Panc1 (cell line): ENCODE data around the gene SPATA31C1. TPM values are rescaled to one million over a fixed set of nuclear protein-coding genes. Genes with fewer than 3 reads are reported as not detected.

Experiments used
- ATAC-seq: fragments of 200-7000 bp; cut with Tn5 transposase; 2 replicates; pipeline ENCODE4 v1.9.1; 2020; ENCODE audit warnings: mild to moderate bottlenecking, moderate library complexity
- BruUV-seq: library from RNA; stranded (reverse); fragments of 400-500 nt; replicated peaks from 2 replicates; lab custom pipeline; 2021; lab: Mats Ljungman, UMichigan
- CTCF ChIA-PET: fragments of 300-600 bp; sonication (Branson Sonifier 250); formaldehyde crosslinking; loops from one replicate; lab custom pipeline; 2022; ENCODE audit warnings: antibody characterized with exemption; lab: Charles Lee
- POLR2A ChIA-PET: fragments of 300-600 bp; sonication (Branson Sonifier 250); formaldehyde crosslinking; loops from one replicate; lab custom pipeline; 2022; ENCODE audit warnings: antibody characterized with exemption; lab: Charles Lee
- DNase-seq: peaks from one replicate; pipeline ENCODE4 v3.0.0-alpha.2; 2010; ENCODE audit warnings: low read depth, low spot score
- H3K27ac ChIP-seq: 2 replicates; pipeline ENCODE4 v1.5.1; 2011; ENCODE audit warnings: mild to moderate bottlenecking, low read length, inconsistent platforms
- H3K27me3 ChIP-seq: fragments of 200-500 bp; sonication (Bioruptor generic); 2 replicates; pipeline ENCODE4 v1.6.0; 2014; ENCODE audit warnings: low read length, inconsistent platforms; ENCODE audit not compliant: control insufficient read depth, insufficient read depth
- H3K36me3 ChIP-seq: fragments of 200-500 bp; sonication (Bioruptor generic); 2 replicates; pipeline ENCODE4 v1.5.1; 2014; ENCODE audit warnings: inconsistent platforms, mild to moderate bottlenecking, low read length, moderate library complexity; ENCODE audit not compliant: control insufficient read depth, insufficient read depth
- H3K4me1 ChIP-seq: 2 replicates; pipeline ENCODE4 v1.5.1; 2011; ENCODE audit warnings: inconsistent platforms, mild to moderate bottlenecking, low read length, moderate library complexity; ENCODE audit not compliant: control insufficient read depth, insufficient read depth
- H3K4me3 ChIP-seq, 2 experiments: 2 replicates each; pipeline ENCODE4 v1.5.1; 2011 to 2012; ENCODE audit warnings: low read depth in 2 of 2, low read length in 2 of 2, mild to moderate bottlenecking in 2 of 2, inconsistent platforms in 1 of 2, moderate library complexity in 1 of 2
- H3K9me3 ChIP-seq: fragments of 200-500 bp; sonication (Bioruptor generic); 2 replicates; pipeline ENCODE4 v1.5.1; 2014; ENCODE audit warnings: low read depth, mild to moderate bottlenecking, inconsistent platforms, low read length, moderate library complexity; ENCODE audit not compliant: control insufficient read depth, insufficient read depth
- CTCF ChIP-seq: fragments of 450-650 bp; IDR thresholded peaks from 2 replicates; pipeline ENCODE4 v1.5.1; 2017; ENCODE audit warnings: mild to moderate bottlenecking
- POLR2AphosphoS5 ChIP-seq: IDR thresholded peaks from 2 replicates; pipeline ENCODE4 v1.6.1; 2012; ENCODE audit warnings: mild to moderate bottlenecking, low read depth, low read length, moderate library complexity
- REST ChIP-seq, 2 experiments: IDR thresholded peaks; 2 replicates each; pipeline ENCODE4 v1.6.1; 2011 to 2012; ENCODE audit warnings: low read depth in 2 of 2, control low read depth in 1 of 2, low read length in 1 of 2, mild to moderate bottlenecking in 1 of 2, moderate library complexity in 1 of 2; ENCODE audit not compliant: insufficient read depth in 1 of 2
- SIN3A ChIP-seq: IDR thresholded peaks from 2 replicates; pipeline ENCODE4 v1.6.1; 2012; ENCODE audit warnings: low read depth, mild to moderate bottlenecking, low read length, moderate library complexity, borderline replicate concordance; ENCODE audit not compliant: insufficient read depth
- TCF7L2 ChIP-seq: IDR thresholded peaks from 2 replicates; pipeline ENCODE4 v1.6.1; 2011; ENCODE audit warnings: mild to moderate bottlenecking, low read depth, low read length, inconsistent platforms
- in situ Hi-C: cut with HindIII; loops from 2 replicates; pipeline ENCODE4 v1.10.0; 2016; ENCODE audit warnings: low sequenced_read_pairs, low pct_unique_long_range_greater_than_20kb
- intact Hi-C: fragments of 100-400 bp; cut with micrococcal nuclease; formaldehyde crosslinking; loops from one replicate; pipeline ENCODE4 v1.10.0; 2022; ENCODE audit not compliant: unreplicated experiment
- total RNA-seq: library from RNA; stranded (reverse); gene quantifications from one replicate; pipeline ENCODE4 v1.2.1, GENCODE V29; 2021; ENCODE audit not compliant: unreplicated experiment

SPATA31C1 gene
- total RNA-seq, 1 experiment from 2014 or later, result not detected

- H3K4me3 ChIP-seq, result no peak overlapping the region
- DNase-seq (no peak), ATAC-seq (no peak)
- H3K27me3 ChIP-seq, result no peaks in the 10 kb centered on the region
- ChIA-PET POLR2A (no interaction called here), CTCF (no interaction called here)
- TF ChIP-seq TCF7L2, result no peak
- TF ChIP-seq SIN3A, result no peak
- no peak for TF ChIP-seq CTCF
- no peak for TF ChIP-seq POLR2AphosphoS5
- TF ChIP-seq REST (IDR thresholded peaks at IDR 0.05; ENCODE audit: insufficient read depth in 1 of 2, low read depth in 2 of 2, low read length in 1 of 2), result no peak
- no TSS peak for BruUV-seq
- intact Hi-C loops, result no loop called here
- H3K4me1 ChIP-seq, result no peaks in the 10 kb centered on the region
- in situ Hi-C loops, result no loop called here
- no peak overlapping the region for H3K27ac ChIP-seq
- no peaks in the 10 kb centered on the region for H3K9me3 ChIP-seq
- H3K36me3 ChIP-seq, result no peaks in the 10 kb centered on the region
Measured at GRCh38 chr9:87890837-87891236, 26.9 kb upstream of the SPATA31C1 start.

- intact Hi-C loops, result no loop called here
- Histone ChIP-seq H3K4me1 (no peaks in the 10 kb centered on the region), H3K27me3 (no peaks in the 10 kb centered on the region), H3K4me3 (no peak overlapping the region), H3K9me3 (no peaks in the 10 kb centered on the region), H3K27ac (no peak overlapping the region), H3K36me3 (no peaks in the 10 kb centered on the region)
- ATAC-seq (no peak), DNase-seq (no peak)
- ChIA-PET CTCF (no interaction called here), POLR2A (no interaction called here)
- TF ChIP-seq POLR2AphosphoS5 (no peak), CTCF (no peak), TCF7L2 (no peak), REST (IDR thresholded peaks at IDR 0.05; ENCODE audit: insufficient read depth in 1 of 2, low read depth in 2 of 2, low read length in 1 of 2) (no peak), SIN3A (no peak)
- in situ Hi-C loops, result no loop called here
- BruUV-seq, result no TSS peak
Measured at GRCh38 chr9:87891754-87892153, 26.0 kb upstream of the SPATA31C1 start.
